MM.1S (cell line): ENCODE results near the gene ADAMTSL2.

ENCODE experiments used
- DNase-seq: peaks from one replicate; pipeline ENCODE4 v3.0.0-alpha.2; 2015
- H2AFZ ChIP-seq: fragments of 300-600 bp; sonication (generic); 2 replicates; pipeline ENCODE4 v1.6.0; 2016; ENCODE audit warnings: antibody characterized with exemption, low read length
- H3F3A ChIP-seq: fragments of 300-600 bp; sonication (generic); 2 replicates; pipeline ENCODE4 v1.6.1; 2016; ENCODE audit warnings: mild to moderate bottlenecking, antibody characterized with exemption, low read length, moderate library complexity, mixed read lengths; ENCODE audit not compliant: insufficient read depth
- H3K27ac ChIP-seq: fragments of 300-600 bp; sonication (generic); 2 replicates; pipeline ENCODE4 v1.5.1; 2016; ENCODE audit warnings: mild to moderate bottlenecking, low read length
- H3K27me3 ChIP-seq: fragments of 300-600 bp; sonication (generic); replicated peaks from 2 replicates; pipeline ENCODE4 v1.6.0; 2016; ENCODE audit warnings: low read length; ENCODE audit not compliant: insufficient read depth
- H3K36me3 ChIP-seq: fragments of 300-600 bp; sonication (generic); replicated peaks from 2 replicates; pipeline ENCODE4 v1.6.1; 2016; ENCODE audit warnings: mild to moderate bottlenecking, low read length, mixed read lengths; ENCODE audit not compliant: insufficient read depth
- H3K4me1 ChIP-seq: fragments of 300-600 bp; sonication (generic); 2 replicates; pipeline ENCODE4 v1.6.1; 2016; ENCODE audit warnings: low read length, mixed read lengths
- H3K4me2 ChIP-seq: fragments of 300-600 bp; sonication (generic); 2 replicates; pipeline ENCODE4 v1.6.0; 2016; ENCODE audit warnings: low read depth, low read length
- H3K4me3 ChIP-seq: fragments of 300-600 bp; sonication (generic); 2 replicates; pipeline ENCODE4 v1.5.1; 2016; ENCODE audit warnings: low read length, mixed read lengths
- H3K79me2 ChIP-seq: fragments of 300-600 bp; sonication (generic); 2 replicates; pipeline ENCODE4 v1.6.1; 2016; ENCODE audit warnings: mixed run types, low read length, mixed read lengths
- H3K9ac ChIP-seq: fragments of 300-600 bp; sonication (generic); 2 replicates; pipeline ENCODE4 v1.6.1; 2016; ENCODE audit warnings: low read length, mixed read lengths
- H3K9me2 ChIP-seq: fragments of 300-600 bp; sonication (generic); replicated peaks from 2 replicates; pipeline ENCODE4 v1.6.1; 2016; ENCODE audit warnings: mild to moderate bottlenecking, low read length, mixed read lengths; ENCODE audit not compliant: insufficient read depth
- H3K9me3 ChIP-seq: fragments of 300-600 bp; sonication (generic); replicated peaks from 2 replicates; pipeline ENCODE4 v1.6.1; 2016; ENCODE audit warnings: mild to moderate bottlenecking, low read length, mixed read lengths; ENCODE audit not compliant: insufficient read depth
- H4K20me1 ChIP-seq: fragments of 300-600 bp; sonication (generic); 2 replicates; pipeline ENCODE4 v1.6.1; 2016; ENCODE audit warnings: mild to moderate bottlenecking, low read length, moderate library complexity, mixed read lengths; ENCODE audit not compliant: insufficient read depth
- CTCF ChIP-seq: fragments of 300-600 bp; sonication (generic); IDR thresholded peaks from 2 replicates; pipeline ENCODE4 v1.5.1; 2016; ENCODE audit warnings: antibody characterized with exemption, low read length, mixed read lengths
- EZH2 ChIP-seq: fragments of 300-600 bp; sonication (generic); optimal IDR thresholded peaks from 2 replicates; pipeline ENCODE3; 2017; ENCODE audit warnings: low read depth, mild to moderate bottlenecking, antibody characterized with exemption, low read length, mixed read lengths
- EZH2phosphoT487 ChIP-seq: fragments of 300-600 bp; sonication (generic); IDR thresholded peaks from 2 replicates; pipeline ENCODE4 v1.6.1; 2018; ENCODE audit warnings: antibody characterized with exemption, low read length

The ADAMTSL2 gene

DNA sequence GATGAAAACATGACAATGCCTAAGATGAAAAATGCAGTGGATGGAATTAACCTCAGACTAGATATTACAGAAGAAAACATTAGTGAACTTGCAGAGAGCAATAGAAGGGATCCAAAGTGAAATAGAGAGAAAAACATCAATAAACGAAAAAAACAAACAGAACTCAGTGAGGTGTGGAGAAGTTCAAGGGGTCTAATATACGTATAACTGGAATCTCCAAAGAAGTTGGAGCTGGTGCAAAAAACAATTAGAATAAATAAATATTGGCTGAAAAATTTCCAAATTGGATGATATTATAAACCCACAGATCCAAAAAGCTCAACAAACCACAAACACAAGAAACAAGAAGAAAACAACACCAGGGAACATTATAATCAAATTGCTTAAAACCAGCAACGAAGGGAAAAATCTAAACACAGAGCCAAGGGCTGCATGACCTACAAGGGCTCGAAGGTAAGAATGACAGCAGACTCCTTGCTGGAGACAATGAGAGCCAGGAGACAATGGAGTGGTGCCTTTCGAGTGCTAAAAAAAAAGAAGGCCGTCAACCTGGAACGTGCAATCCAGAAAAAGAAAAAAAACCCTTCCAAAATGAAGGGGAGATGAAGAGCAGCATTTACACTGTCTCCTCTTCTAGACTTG lies 62.9 kb downstream of the ADAMTSL2 start:
- Histone ChIP-seq H3K9me2 (no peaks in the 10 kb centered on the region), H3K9me3 (no peaks in the 10 kb centered on the region), H3K36me3 (no peaks in the 10 kb centered on the region), H2AFZ (no peak overlapping the region), H3K79me2 (no peaks in the 10 kb centered on the region), H3K27me3 (peaks cover 74% of the 10 kb centered on the region), H3K27ac (no peak overlapping the region), H3K4me1 (no peaks in the 10 kb centered on the region), H3K4me2 (no peak overlapping the region), H4K20me1 (no peaks in the 10 kb centered on the region), H3F3A (no peaks in the 10 kb centered on the region), H3K9ac (no peak overlapping the region), H3K4me3 (no peak overlapping the region)
- no peak for TF ChIP-seq EZH2phosphoT487
- DNase-seq: no peak

- TF ChIP-seq EZH2 (no peak), CTCF (no peak)
- no peaks in the 10 kb centered on the region for H3F3A ChIP-seq
- H3K4me2 ChIP-seq: no peak overlapping the region
- no peaks in the 10 kb centered on the region for H3K4me1 ChIP-seq
- no peaks in the 10 kb centered on the region for H4K20me1 ChIP-seq
- no peak overlapping the region for H3K4me3 ChIP-seq
- no peak overlapping the region for H3K9ac ChIP-seq
- no peak for DNase-seq
- no peaks in the 10 kb centered on the region for H3K79me2 ChIP-seq
- H3K27ac ChIP-seq: no peak overlapping the region
- no peaks in the 10 kb centered on the region for H3K9me2 ChIP-seq
- H3K36me3 ChIP-seq: no peaks in the 10 kb centered on the region
- no peaks in the 10 kb centered on the region for H3K9me3 ChIP-seq
- peaks cover 75% of the 10 kb centered on the region for H3K27me3 ChIP-seq
- H2AFZ ChIP-seq: no peak overlapping the region
These were observed 64.5 kb downstream of the ADAMTSL2 start for GRCh38 chr9:133598978-133599377.

DNA sequence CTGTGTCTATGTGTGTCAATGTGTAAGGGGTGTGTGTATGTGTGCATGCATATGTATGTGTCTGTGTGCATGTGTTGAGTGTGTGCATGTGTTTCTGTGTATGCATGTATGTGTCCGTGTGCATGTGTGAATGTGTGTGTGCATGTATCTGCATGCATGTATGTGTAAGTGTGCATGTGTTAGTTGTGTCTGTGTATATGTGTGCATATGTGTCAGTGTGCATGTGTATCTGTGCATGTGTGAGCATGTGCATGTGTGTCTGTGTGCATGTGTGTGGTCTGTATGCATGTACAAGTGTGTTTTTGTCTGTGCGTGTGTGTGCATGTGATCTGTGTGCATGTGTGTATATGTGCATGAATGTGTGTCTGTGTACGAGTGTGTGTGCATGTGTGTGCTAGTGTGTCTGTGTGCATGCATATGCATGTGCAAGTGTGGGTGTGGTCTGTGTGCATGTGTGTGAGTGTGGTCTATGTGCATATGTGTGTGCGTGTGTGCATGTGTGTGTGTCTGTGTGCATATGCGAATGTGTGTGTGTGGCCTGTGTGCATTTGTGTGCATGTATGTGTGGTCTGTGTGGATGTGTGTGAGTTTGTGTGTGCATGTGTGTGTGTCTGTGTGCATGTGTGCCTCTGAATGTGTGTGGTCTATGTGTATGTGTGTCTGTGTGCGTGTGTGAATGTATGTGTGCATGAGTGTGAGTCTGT lies 65.1 kb downstream of the ADAMTSL2 start:
- Histone ChIP-seq H3K9me3 (no peaks in the 10 kb centered on the region), H3K36me3 (no peaks in the 10 kb centered on the region), H3K27ac (no peak overlapping the region), H4K20me1 (no peaks in the 10 kb centered on the region), H3K4me2 (no peak overlapping the region), H3K9ac (no peak overlapping the region), H2AFZ (no peak overlapping the region), H3K4me3 (no peak overlapping the region), H3F3A (no peaks in the 10 kb centered on the region), H3K27me3 (peaks cover 75% of the 10 kb centered on the region), H3K9me2 (no peaks in the 10 kb centered on the region), H3K4me1 (no peaks in the 10 kb centered on the region), H3K79me2 (no peaks in the 10 kb centered on the region)
- DNase-seq: no peak
- no peak for TF ChIP-seq EZH2
- no peak for TF ChIP-seq EZH2phosphoT487
- no peak for TF ChIP-seq CTCF

GRCh38 chr9:133600739-133601138 lies 66.2 kb downstream of the ADAMTSL2 start:
- no peaks in the 10 kb centered on the region for H3K9me2 ChIP-seq
- H3K36me3 ChIP-seq: no peaks in the 10 kb centered on the region
- no peak overlapping the region for H3K27ac ChIP-seq
- H3K4me1 ChIP-seq: no peaks in the 10 kb centered on the region
- H3K9me3 ChIP-seq: no peaks in the 10 kb centered on the region
- peaks cover 79% of the 10 kb centered on the region for H3K27me3 ChIP-seq
- no peaks in the 10 kb centered on the region for H3K79me2 ChIP-seq
- no peak overlapping the region for H3K4me2 ChIP-seq
- no peak overlapping the region for H2AFZ ChIP-seq
- H3K9ac ChIP-seq: no peak overlapping the region
- no peak overlapping the region for H3K4me3 ChIP-seq
- no peaks in the 10 kb centered on the region for H4K20me1 ChIP-seq
- no peaks in the 10 kb centered on the region for H3F3A ChIP-seq
- TF ChIP-seq EZH2phosphoT487 (no peak), EZH2 (no peak), CTCF (no peak)
- no peak for DNase-seq
